IPS-NIHi11 (cell line): ENCODE measurements around the gene ANKS6.

ENCODE experiments used
- DNase-seq: peaks from one replicate; pipeline ENCODE4 v3.0.0; 2012; ENCODE audit warnings: mixed read lengths, low spot score

ANKS6 gene

GRCh38 chr9:98811051-98811650, 14.8 kb upstream of the ANKS6 start:
- no peak for DNase-seq

DNA sequence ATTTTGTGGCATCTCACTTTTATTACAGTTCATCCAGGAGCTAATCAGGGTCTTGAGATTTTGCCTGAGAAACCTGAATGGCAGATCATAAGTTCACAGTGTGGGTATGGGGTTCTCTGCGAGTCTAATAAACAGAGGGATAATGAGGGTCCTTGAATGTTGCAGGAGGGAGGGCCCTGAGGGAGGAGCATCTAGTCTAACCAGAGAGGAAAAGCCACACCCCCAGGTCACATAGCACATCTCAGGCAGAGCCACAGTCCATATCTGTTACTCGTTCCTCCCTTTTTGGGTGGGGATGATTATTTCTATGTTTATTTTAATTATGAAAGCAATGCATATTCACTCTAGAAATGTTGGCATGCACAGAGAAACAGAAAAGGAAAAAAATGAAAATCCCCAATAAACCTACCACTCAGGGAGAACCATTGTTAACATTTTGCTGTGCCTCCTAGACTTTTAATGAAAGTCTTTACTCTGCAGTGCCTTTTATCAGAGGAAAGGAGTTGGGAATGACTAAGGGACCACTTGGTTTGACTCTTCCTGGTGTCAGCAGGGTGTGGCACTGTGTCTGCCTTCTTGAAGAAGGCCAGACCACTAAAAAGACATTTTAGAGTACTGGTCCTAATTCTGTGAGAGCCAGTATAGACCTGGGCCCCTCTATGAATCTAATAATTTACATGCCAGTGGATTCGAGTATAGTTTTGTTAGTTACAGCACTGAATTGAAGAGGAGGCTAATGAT, 13.9 kb upstream of the ANKS6 start:
- no peak for DNase-seq

DNA sequence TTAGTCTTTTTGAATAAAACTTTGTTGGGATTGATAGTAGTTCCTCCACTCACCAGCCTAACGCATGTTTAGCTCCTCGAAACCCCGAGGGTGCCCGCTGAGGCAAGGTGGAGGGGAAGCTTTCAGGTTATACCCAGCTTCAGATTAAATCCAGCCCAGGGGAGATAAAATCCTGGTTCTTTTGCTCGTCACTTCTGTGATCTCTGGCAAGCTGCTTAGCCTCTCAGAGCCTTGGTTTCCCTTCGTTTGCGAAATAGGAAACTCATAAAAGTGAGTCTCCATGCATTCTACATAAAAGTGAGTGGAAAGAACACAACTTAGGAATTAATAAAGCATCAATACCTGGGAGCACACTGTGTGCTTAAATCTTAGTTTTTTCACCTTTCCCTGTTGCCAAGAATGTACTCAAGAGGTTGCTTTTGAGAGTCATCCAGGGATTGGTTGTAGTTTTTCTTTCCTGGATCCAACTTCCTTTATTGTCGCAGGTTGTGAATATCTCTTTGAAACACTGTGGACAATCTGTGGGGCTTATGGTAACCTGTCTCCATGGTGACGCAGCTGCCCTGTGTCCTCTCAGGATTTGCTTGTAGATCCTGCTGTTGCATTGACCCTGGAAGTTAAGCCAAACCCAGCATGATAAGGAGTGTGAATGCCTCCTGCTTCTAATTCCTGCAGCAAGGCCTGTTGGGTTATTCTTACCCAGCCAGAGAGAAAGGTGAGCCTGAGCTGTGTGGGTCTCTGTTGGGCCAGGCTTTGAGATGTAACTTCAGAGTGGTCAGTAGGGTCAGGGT, 13.2 kb upstream of the ANKS6 start:
- DNase-seq, result no peak

DNA sequence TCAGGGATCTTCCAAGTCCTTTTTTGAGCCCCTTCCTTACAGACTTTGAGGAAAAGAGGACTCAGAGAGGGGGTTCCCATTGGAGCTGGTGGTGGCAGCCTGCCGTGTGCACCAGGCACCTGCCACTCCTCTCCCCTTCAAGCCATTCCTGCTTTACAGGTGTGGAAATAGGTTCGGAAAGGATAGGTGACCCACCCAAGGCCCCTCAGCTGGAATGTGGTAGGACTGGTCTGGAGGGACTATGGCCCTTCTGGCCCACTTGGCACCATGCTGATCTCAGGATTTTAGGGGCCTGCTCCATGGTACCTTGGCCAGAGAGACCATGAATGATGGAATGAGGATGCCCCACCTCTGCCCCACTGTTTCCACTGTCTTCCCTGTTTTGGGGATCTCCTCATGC, 12.5 kb upstream of the ANKS6 start:
- no peak for DNase-seq

DNA sequence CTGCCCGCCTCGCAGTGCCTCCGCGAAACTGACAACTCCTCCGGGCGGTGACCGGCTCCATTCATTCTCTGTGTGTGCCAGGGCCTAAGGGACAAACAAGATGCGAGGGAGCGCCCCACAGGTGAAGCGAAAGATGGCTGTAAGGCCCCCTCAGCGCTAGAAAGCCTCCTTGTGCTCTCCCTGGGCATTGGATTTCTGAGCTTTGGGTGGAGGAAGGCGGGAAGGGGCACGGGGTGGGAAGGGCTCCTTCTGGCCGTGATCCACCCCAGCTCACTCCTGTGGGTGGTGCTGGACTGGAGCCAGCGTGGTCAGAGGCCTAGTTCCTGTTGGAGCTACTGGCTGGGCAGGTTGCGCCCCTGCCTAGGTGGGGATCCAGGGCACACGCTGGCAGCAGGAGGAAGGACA, 12.1 kb upstream of the ANKS6 start:
- DNase-seq, result peak; percentile 41

DNA sequence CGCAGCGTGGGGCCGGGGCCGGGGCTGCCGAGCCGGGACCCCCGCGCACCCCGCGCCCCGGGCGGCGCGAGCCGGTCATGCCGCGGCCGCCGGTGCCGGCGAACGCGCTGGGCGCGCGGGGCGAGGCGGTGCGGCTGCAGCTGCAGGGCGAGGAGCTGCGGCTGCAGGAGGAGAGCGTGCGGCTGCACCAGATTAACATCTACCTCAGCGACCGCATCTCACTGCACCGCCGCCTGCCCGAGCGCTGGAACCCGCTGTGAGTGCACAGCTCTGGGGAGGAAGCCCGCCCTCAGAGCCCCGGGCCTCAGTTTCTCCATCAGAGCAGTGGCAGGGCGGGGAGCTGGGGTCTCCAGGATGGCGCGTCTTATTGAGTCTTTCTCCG, 11.4 kb upstream of the ANKS6 start:
- peak; percentile 59 for DNase-seq

DNA sequence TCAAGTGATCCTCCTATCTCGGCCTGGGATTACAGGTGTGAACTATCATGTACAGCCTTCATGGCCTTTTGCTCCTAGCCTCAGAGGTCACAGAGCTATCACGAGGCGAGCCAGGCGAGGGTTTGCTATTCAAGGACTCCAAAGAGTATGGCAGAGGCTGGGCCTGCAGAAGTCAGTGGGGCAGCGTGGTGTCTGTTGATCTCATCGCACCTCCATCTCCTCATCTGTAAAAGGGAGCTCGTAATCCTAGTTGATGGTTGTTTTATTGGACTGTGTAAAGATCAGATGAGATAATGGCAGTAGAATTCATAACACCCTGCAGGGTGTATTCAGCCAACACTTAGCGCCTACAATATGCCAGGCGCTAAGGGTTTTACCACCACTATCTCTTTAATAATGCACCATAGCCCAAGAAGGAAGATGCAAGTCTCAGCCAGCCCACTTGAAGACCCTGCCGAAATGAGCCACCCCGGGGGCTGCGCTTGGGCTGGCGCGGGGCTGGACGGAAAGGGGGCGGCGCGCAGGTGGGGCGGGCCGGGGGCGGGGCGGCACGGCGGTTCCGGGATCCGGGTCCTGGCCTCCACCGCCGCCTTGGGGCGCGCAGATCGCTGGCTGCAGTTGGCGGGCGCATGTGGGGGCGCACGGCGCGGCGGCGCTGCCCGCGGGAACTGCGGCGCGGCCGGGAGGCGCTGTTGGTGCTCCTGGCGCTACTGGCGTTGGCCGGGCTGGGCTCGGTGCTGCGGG, 10.9 kb upstream of the ANKS6 start, which contains the start of gene GALNT12:
TSS of gene GALNT12 (plus strand) at position 601 of the 744 bp plus-strand sequence. CDS start at position 630, 29 bp downstream.
- peak; percentile 88 for DNase-seq

- DNase-seq, result no peak
Observed at GRCh38 chr9:98806394-98807035, 10.2 kb upstream of the ANKS6 start.

DNA sequence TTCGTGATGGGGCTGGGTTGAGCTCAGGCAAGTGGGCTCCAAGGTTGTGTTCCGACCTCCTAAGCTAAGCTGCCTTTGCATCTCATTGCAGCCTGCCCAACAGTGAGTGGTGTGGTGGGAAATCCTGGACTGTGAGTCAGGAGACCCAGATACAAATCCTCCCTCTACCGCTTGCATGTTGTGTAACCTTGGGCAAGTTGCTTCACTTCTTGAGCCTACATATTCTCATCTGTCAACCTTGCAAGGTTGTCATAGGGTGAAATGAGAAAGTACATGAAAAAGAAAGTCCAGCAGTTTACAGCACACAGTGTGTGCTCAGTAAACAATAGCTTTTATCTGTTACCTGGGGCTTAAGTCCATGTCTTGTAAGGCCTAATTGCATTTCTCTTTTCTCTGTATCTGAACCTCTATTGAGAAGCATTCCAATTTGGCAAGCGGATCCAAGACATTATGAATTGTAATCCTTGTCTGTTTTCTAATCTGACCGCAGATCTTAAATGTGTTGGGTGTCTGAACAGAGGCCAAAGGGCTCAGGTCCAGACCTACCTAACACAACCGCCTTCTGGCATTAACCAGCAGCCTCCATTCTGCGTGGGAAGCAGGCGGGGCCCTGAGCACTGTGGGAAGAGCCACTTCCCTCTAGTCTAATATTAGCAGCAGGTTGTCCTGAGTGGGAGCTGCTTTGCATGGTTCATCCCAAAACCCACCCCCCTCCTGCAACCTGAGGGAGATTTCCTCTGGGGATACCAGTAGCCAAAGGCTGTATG, 9.3 kb upstream of the ANKS6 start:
- no peak for DNase-seq

DNA sequence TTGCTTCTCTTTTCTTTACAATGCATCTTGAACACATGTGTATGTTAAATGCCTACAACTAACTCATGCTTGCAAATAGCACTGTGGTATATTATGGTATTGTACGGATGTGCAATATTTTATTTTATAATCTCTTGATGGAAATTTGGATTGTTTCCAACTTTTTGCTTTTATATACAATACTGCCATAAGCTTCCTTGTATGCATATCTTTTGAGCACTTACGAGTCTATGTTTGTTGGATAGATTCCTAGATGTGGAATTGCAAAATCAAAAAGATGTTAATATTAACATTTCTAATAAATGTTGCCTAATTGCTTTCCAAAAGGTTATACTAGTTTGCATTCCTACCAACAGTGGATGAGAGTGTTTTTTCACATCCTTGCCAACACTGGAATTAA, 7.7 kb upstream of the ANKS6 start:
- no peak for DNase-seq

DNA sequence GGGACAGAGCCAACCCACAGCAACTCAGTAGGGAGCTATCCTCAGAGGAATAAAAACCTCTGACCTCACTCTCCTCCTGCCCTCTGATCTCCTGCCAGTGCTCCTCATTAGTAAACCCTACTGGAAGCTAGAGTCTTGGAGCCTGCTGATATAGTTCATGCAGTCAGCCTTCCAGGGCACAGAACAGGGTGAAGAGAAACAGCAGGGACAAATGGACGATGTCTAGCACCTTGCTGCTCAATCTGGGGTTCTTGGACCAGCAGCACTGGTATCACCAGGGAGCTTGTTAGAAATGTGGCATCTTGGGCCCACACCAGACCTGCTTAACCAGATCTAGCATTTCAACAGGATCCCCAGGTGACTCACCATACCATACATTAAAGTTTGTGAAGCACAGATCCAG, 5.6 kb upstream of the ANKS6 start:
- DNase-seq, result no peak

DNA sequence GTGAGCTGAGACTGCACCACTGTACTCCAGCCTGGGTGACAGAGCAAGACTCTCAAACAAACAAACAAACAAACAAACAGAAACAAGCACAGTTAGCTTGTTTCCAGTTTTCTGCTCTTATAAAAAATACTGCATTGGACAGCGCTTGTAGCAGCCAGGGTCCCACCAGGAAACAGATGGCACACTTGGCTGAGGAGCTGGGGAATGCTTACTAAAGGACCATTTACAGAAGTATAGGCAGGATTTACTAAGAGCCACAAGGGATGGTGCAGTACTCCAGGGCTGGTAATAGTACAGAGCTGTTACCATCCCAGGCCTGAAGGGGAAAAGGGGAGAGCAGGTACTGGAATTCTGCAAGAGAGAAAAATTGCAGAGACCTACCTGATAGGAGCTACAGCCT, 5.2 kb upstream of the ANKS6 start:
- DNase-seq, result no peak

DNA sequence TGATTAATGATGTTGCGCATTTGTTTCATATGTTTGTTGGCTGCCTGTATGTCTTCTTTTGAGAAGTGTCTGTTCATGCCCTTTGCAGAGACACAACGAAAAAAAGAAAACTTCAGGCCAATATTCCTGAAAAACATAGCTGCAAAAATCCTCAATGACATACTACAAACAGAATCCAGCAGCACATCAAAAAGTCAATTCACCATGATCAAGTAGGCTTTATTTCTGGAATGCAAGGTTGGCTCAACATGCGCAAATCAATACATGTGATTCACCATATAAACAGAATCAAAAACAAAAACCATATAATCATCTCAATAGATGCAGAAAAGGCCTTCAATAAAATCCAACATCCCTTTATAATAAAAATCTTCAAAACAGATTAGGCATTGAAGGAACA, 1.9 kb upstream of the ANKS6 start:
- DNase-seq, result no peak

- DNase-seq, result no peak
Observed at GRCh38 chr9:98797491-98797890, 1.1 kb upstream of the ANKS6 start.

DNA sequence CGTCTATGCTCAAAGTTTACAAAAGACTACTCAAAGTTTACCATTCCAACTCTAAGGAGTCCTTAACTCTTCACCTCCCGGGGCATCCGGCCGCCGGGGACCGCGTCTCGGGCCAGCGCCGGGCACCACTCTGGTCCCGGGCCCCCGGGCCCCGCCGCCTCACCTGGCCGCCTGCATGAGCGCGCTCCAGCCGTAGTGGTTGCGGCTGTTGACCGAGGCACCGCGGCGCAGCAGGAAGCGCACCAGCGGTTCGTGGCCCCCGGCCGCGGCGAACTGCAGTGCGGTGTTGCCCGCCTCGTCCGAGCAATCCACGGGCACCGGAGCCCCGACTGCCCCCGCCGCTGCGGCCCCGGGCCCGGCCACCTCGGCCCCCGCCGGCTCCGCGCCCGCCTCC, 388 bp downstream of the ANKS6 start:
- peak; percentile 65 for DNase-seq

DNA sequence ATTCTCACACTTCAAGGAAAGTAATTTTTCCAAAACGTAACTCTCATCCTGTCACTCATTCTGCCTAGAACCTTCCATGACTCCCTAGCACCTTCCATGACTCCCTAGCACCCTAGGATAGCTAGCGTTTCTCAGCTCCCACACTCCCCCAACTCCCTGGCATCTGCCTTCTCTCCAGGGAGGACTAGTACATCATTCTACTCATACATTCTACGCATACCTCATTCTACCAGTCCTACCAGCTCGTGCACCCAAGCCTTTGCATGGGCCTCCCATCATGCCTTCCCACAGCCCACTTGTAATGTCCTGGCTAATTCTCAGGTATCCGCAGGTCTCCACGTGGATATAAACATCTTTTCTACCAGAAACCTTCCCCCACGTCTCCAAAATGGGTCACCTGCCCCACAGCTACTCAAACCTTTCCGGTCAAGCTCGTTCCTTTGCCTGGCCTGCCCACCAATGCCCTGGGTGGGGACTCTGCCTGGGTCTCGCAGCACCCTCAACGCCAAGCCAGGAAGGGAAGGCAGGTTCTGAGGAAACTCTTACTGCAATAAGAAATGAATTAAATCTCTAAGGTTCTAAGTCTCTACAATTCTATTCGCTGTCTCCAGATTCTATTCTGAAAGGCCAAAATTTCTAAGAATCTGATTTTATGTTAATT, 930 bp downstream of the ANKS6 start:
- DNase-seq, result no peak

DNA sequence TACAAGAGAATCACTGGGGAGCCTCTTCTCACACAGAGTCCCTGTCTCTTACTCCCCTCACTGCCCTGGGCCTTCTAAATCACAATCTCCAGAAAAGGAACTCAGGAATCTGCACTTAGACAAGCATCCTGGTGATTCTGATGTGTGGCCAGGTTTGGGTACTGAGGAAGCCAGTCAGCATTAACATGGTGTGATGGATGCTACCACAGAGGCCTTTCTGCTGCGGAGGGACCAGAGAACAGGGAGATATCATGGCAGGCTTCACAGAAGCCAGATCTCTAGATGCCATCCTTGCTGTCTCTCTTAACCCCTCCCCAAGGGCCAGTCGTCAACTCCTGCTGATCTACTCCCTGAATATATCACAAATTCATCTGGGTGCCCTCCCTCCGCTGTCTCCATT, 1.6 kb downstream of the ANKS6 start:
- no peak for DNase-seq

DNA sequence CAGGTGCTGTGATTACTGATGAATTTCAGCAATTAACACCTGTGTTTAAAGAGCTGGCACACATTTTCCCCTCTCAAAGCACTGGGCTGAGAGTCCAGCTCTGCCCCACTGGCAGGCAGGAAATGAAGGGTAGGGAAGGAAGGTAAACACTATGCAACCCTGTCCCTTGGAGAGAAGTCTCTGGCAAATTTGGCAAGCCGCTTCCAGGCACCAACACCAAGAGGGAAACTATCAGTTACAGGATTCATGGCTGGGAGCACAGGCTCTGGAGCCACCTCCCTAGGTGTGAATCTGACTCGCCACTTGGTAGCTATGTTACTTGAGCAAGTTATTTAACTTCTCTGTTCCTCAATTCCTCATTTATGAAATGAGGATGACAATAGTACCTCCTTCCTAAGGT, 3.3 kb downstream of the ANKS6 start:
- no peak for DNase-seq

- no peak for DNase-seq
Observed at GRCh38 chr9:98791608-98792490, 4.5 kb downstream of the ANKS6 start.
